SK-N-SH treated with all-trans-retinoic acid at 6 μM for 48 hours (cell line): ENCODE measurements around the gene ASTN2.

Source experiments
- ARNTL ChIP-seq: fragments of 450-650 bp; formaldehyde crosslinking; IDR thresholded peaks from 2 replicates; pipeline ENCODE4 v1.5.0; 2020; ENCODE audit warnings: low read depth, mild to moderate bottlenecking, moderate library complexity, borderline replicate concordance
- PPARA ChIP-seq: fragments of 250-450 bp; sonication (Bioruptor Pico); IDR thresholded peaks from 2 replicates; pipeline ENCODE4 v1.5.0; 2020; ENCODE audit warnings: mild to moderate bottlenecking, borderline replicate concordance
- TCF4 ChIP-seq: fragments of 250-450 bp; sonication (Bioruptor Pico); IDR thresholded peaks from 2 replicates; pipeline ENCODE4 v1.8.0; 2021; ENCODE audit warnings: mild to moderate bottlenecking, moderate library complexity, borderline replicate concordance
- TOX ChIP-seq: fragments of 250-450 bp; sonication (Bioruptor Pico); IDR thresholded peaks from 2 replicates; pipeline ENCODE4 v1.8.0; 2021; ENCODE audit warnings: mild to moderate bottlenecking, moderate library complexity, borderline replicate concordance
- ZFP3 ChIP-seq: fragments of 250-450 bp; sonication (Bioruptor Pico); IDR thresholded peaks from 2 replicates; pipeline ENCODE4 v1.5.0; 2020; ENCODE audit warnings: mild to moderate bottlenecking, moderate library complexity
- ZFP30 ChIP-seq: fragments of 450-650 bp; formaldehyde crosslinking; IDR thresholded peaks from 2 replicates; pipeline ENCODE4 v1.5.0; 2022; ENCODE audit warnings: mild to moderate bottlenecking, moderate library complexity
- ZNF8 ChIP-seq: fragments of 450-650 bp; formaldehyde crosslinking; IDR thresholded peaks from 2 replicates; pipeline ENCODE4 v1.5.0; 2020; ENCODE audit warnings: mild to moderate bottlenecking, moderate library complexity

GRCh38 chr9:116592970-116593369 is 821.9 kb downstream of the ASTN2 start:
- no peak for TF ChIP-seq ZFP30
- TF ChIP-seq TOX (CRISPR knock-in tag), result no peak
- no peak for TF ChIP-seq TCF4 (CRISPR knock-in tag)
- no peak for TF ChIP-seq ZFP3 (CRISPR knock-in tag)
- TF ChIP-seq PPARA, result no peak
- no peak for TF ChIP-seq ARNTL (CRISPR knock-in tag)
- TF ChIP-seq ZNF8, result no peak
